ENCODE data around the gene THSD1.

- TF ChIP-seq EZH2 (IDR thresholded peaks at IDR 0.05; ENCODE audit: low read length), result no peak
- TF ChIP-seq CTCF (optimal IDR thresholded peaks at IDR 0.05 in 1 of 3, IDR thresholded peaks at IDR 0.05 in 1 of 3, conservative IDR thresholded peaks at IDR 0.05 in 1 of 3; ENCODE audit: extremely low read depth in 1 of 3, insufficient read depth in 2 of 3, low read length in 3 of 3), result no peak
These were observed 39.7 kb downstream of the THSD1 start for GRCh38 chr13:52366291-52366690.
